Fibroblast of pulmonary artery (primary cell): Measurements from ENCODE around the gene USB1.

Source experiments
- DNase-seq: peaks from one replicate; pipeline ENCODE4 v3.0.0-alpha.2; 2010; ENCODE audit warnings: low read depth
- H3K4me3 ChIP-seq: replicated peaks from 2 replicates; pipeline ENCODE4 v1.5.1; 2011; ENCODE audit warnings: low read depth, mild to moderate bottlenecking, control low read depth, low read length, moderate library complexity
- TF ChIP-seq, protein P1 (sequence below): IDR thresholded peaks from 2 replicates; pipeline ENCODE4 v1.5.1; 2011; ENCODE audit warnings: mild to moderate bottlenecking, control low read depth, low read length, inconsistent platforms; ENCODE audit errors: missing control alignments

Gene USB1

DNA sequence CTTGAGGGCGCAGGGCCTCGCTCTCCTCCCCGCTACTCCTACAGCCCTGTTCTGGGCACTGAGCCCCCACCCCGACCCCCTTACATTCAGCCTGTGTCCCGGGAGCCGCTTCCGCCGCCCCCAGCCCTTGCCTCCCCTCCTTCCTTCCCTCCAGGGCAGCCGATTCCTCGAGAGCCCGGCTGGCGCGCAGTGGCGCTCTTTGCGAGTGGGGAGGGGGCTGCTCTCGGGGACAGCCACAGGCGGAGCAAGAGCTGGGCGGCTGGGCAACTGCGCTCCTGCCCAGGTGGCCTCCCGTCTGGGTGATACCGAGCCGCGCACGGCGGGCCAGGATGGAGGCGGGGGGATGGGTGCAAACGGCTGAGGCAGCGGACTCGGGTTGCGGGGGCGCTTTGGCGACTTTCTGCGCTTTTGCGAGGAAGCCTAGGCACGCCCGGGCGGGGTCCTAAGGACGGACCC lies 25.5 kb downstream of the USB1 start:
- no peak for DNase-seq
- peak overlapping the region; percentile 57 for H3K4me3 ChIP-seq
- TF ChIP-seq, protein P1, sequence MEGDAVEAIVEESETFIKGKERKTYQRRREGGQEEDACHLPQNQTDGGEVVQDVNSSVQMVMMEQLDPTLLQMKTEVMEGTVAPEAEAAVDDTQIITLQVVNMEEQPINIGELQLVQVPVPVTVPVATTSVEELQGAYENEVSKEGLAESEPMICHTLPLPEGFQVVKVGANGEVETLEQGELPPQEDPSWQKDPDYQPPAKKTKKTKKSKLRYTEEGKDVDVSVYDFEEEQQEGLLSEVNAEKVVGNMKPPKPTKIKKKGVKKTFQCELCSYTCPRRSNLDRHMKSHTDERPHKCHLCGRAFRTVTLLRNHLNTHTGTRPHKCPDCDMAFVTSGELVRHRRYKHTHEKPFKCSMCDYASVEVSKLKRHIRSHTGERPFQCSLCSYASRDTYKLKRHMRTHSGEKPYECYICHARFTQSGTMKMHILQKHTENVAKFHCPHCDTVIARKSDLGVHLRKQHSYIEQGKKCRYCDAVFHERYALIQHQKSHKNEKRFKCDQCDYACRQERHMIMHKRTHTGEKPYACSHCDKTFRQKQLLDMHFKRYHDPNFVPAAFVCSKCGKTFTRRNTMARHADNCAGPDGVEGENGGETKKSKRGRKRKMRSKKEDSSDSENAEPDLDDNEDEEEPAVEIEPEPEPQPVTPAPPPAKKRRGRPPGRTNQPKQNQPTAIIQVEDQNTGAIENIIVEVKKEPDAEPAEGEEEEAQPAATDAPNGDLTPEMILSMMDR: no peak

- no peak for DNase-seq
- TF ChIP-seq, protein P1: no peak
- H3K4me3 ChIP-seq: peak overlapping the region; percentile 10
Observed at GRCh38 chr16:58027161-58027915, 26.1 kb downstream of the USB1 start.

GRCh38 chr16:58027916-58028455 lies 26.8 kb downstream of the USB1 start:
- TF ChIP-seq, protein P1: no peak
- H3K4me3 ChIP-seq: no peak overlapping the region
- no peak for DNase-seq

DNA sequence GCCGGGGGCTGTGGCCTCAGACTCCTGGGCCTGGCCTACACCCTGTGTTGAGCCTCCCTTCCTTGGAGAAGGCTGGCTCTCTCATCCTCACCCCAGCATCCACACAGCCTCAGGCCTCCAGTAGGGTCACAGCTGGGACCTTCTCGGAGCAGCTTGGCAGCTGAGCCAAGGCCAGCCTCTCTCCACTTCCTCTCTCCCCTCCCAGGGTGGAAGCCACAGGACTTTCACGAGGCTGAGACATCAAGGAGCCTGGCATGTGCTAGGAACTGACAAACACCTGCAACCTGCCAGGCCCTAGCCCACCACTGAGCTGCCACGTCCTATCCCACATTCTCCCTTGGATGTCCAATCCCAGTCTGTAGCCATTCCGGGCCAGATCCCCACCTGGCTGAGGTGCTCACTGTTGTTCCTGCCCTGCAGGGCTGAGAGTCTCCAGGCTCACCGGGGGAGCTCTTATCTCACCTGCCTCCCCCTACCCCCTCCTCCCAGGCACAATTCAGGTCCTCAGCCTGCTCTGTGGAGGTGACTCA lies 27.4 kb downstream of the USB1 start:
- TF ChIP-seq, protein P1: no peak
- DNase-seq: no peak
- no peak overlapping the region for H3K4me3 ChIP-seq

- TF ChIP-seq, protein P1: no peak
- no peak for DNase-seq
- no peak overlapping the region for H3K4me3 ChIP-seq
Observed at GRCh38 chr16:58029410-58029809, 28.2 kb downstream of the USB1 start.

DNA sequence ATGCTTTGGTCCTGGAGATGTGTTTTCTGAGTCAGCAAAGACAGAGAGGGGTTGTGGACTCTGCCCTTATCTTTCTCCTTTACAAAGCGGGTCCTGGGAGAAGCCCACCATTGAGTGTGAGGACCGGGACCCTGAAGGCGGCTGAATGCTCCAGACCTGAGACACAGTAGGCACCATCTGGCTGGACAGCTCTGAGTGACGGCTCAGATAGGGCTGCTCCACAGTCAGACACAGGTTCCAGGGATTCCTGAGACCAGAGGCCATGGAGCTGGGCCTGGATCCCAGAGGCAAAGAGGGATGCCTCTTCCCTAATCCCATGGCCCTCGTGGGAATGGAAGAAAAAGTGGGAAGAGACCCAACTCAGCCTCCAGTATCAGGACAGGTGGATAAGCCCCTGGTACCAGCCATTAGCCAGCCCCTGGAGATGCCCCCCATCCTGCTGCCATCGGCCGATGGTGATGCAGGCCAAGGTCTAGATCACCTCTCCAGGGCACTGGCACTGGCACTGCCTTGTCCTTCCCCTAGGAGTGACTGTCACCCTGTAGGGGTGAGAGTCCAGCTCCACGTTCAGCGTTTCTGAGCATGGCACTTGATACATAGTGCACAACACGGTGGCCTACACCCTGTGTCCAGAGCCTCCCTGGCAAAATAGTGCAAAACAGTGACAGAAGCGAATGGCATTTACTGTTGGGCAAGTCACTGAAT lies 29.1 kb downstream of the USB1 start:
- H3K4me3 ChIP-seq: no peak overlapping the region
- TF ChIP-seq, protein P1: no peak
- DNase-seq: no peak
